Parathyroid adenoma (tissue), 2 donors: ENCODE measurements around the gene CRYBA2.

Experiments used
- H2AFZ ChIP-seq: fragments of 300-600 bp; sonication (generic); one replicate; pipeline ENCODE4 v1.7.0; 2017; ENCODE audit warnings: antibody characterized with exemption, mild to moderate bottlenecking
- H3K27ac ChIP-seq: fragments of 300-600 bp; sonication (generic); one replicate; pipeline ENCODE4 v1.7.0; 2017
- H3K27me3 ChIP-seq: fragments of 300-600 bp; sonication (generic); one replicate; pipeline ENCODE4 v1.7.0; 2017; ENCODE audit warnings: low read length; ENCODE audit not compliant: control insufficient read depth, insufficient read depth
- H3K36me3 ChIP-seq: fragments of 300-600 bp; sonication (generic); one replicate; pipeline ENCODE4 v1.7.0; 2017; ENCODE audit warnings: low read length; ENCODE audit not compliant: control insufficient read depth, insufficient read depth
- H3K4me1 ChIP-seq: fragments of 300-600 bp; sonication (generic); one replicate; pipeline ENCODE4 v1.7.0; 2017; ENCODE audit warnings: control low read depth
- H3K4me2 ChIP-seq: fragments of 300-600 bp; sonication (generic); one replicate; pipeline ENCODE4 v1.7.0; 2017; ENCODE audit warnings: low read length
- H3K4me3 ChIP-seq: fragments of 300-600 bp; sonication (generic); one replicate; pipeline ENCODE4 v1.7.0; 2017; ENCODE audit warnings: low read depth, low read length
- H3K79me2 ChIP-seq: fragments of 300-600 bp; sonication (generic); one replicate; pipeline ENCODE4 v1.7.0; 2017; ENCODE audit warnings: control low read depth
- H3K9ac ChIP-seq: fragments of 300-600 bp; sonication (generic); one replicate; pipeline ENCODE4 v1.7.0; 2017; ENCODE audit warnings: mild to moderate bottlenecking
- H3K9me3 ChIP-seq: fragments of 300-600 bp; sonication (generic); one replicate; pipeline ENCODE4 v1.7.0; 2017; ENCODE audit warnings: low read length; ENCODE audit not compliant: control insufficient read depth
- TF ChIP-seq, protein P1 (sequence below): fragments of 300-600 bp; sonication (generic); IDR thresholded peaks from one replicate; pipeline ENCODE4 v1.7.0; 2017; ENCODE audit warnings: antibody characterized with exemption, mild to moderate bottlenecking
- donor health status: primary hyperparathyroidism.

CRYBA2 gene

GRCh38 chr2:219017201-219017931, 24.1 kb upstream of the CRYBA2 start:
- Histone ChIP-seq H3K27ac (no peak overlapping the region), H3K9ac (no peak overlapping the region), H3K4me3 (no peak overlapping the region), H2AFZ (no peak overlapping the region), H3K4me2 (no peak overlapping the region), H3K36me3 (no peaks in the 10 kb centered on the region), H3K27me3 (no peaks in the 10 kb centered on the region), H3K4me1 (no peaks in the 10 kb centered on the region), H3K9me3 (no peaks in the 10 kb centered on the region), H3K79me2 (no peaks in the 10 kb centered on the region)
- TF ChIP-seq, protein P1, sequence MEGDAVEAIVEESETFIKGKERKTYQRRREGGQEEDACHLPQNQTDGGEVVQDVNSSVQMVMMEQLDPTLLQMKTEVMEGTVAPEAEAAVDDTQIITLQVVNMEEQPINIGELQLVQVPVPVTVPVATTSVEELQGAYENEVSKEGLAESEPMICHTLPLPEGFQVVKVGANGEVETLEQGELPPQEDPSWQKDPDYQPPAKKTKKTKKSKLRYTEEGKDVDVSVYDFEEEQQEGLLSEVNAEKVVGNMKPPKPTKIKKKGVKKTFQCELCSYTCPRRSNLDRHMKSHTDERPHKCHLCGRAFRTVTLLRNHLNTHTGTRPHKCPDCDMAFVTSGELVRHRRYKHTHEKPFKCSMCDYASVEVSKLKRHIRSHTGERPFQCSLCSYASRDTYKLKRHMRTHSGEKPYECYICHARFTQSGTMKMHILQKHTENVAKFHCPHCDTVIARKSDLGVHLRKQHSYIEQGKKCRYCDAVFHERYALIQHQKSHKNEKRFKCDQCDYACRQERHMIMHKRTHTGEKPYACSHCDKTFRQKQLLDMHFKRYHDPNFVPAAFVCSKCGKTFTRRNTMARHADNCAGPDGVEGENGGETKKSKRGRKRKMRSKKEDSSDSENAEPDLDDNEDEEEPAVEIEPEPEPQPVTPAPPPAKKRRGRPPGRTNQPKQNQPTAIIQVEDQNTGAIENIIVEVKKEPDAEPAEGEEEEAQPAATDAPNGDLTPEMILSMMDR = no peak

- H3K9me3 ChIP-seq = no peaks in the 10 kb centered on the region
- H3K36me3 ChIP-seq = no peaks in the 10 kb centered on the region
- no peak overlapping the region for H3K4me3 ChIP-seq
- H3K27ac ChIP-seq = no peak overlapping the region
- H3K9ac ChIP-seq = no peak overlapping the region
- no peaks in the 10 kb centered on the region for H3K27me3 ChIP-seq
- no peaks in the 10 kb centered on the region for H3K4me1 ChIP-seq
- no peaks in the 10 kb centered on the region for H3K79me2 ChIP-seq
- TF ChIP-seq, protein P1 = no peak
- no peak overlapping the region for H3K4me2 ChIP-seq
- no peak overlapping the region for H2AFZ ChIP-seq
These were observed 23.5 kb upstream of the CRYBA2 start for GRCh38 chr2:219016721-219017120.

DNA sequence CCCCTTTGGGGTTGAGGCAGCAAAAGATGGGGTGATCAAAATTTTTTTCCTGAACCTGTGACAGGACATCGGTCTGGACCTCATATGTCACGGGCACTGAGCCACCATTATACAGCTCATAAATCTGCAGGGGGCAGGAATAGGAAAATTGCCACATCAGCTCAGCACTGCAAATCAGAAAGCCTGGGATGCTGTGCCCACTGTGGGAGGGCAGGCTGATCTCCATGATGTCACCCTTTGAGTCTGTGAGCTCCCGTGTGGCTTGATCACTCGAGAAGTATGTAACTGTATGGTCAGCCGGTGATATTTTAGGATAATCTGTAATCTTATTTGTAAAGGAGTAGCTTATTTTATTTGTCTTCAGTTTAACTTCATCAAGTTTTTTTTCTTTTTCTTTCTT, 17.7 kb upstream of the CRYBA2 start:
- no peak overlapping the region for H3K9ac ChIP-seq
- H3K27ac ChIP-seq = no peak overlapping the region
- no peak overlapping the region for H2AFZ ChIP-seq
- no peak overlapping the region for H3K4me3 ChIP-seq
- no peaks in the 10 kb centered on the region for H3K27me3 ChIP-seq
- TF ChIP-seq, protein P1 = no peak
- no peaks in the 10 kb centered on the region for H3K9me3 ChIP-seq
- H3K36me3 ChIP-seq = no peaks in the 10 kb centered on the region
- no peaks in the 10 kb centered on the region for H3K79me2 ChIP-seq
- no peak overlapping the region for H3K4me2 ChIP-seq
- H3K4me1 ChIP-seq = no peaks in the 10 kb centered on the region

DNA sequence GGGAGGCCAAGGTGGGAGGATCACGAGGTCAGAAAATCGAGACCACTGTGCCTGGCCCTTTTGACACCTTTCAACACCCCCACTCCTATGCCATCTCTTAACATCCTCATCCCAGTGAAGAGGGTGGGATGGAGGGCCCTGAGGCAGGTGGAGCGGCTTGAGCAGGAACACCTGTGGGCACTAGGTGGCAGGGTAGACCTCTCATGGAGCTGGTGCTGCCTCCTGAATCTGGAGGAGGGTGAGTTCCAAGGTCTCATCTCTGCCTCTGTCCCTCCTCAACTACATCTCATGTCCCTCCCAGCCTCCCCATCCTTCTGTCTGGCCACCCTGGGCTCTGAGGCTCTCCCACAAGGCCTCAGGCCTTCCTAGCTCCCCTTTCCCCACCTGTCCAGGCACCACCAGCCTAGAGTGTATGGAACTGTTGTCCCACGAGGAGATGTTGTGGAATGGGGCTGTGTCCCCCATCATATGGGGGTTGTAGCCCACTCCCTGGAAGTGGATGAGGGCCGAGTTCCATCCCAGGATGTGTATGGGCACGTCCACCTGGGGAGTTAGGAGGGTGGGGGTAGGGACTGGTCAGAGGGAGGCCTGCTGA, 17.0 kb upstream of the CRYBA2 start:
- H3K4me1 ChIP-seq = no peaks in the 10 kb centered on the region
- H3K79me2 ChIP-seq = no peaks in the 10 kb centered on the region
- H3K4me3 ChIP-seq = no peak overlapping the region
- no peak overlapping the region for H3K4me2 ChIP-seq
- no peaks in the 10 kb centered on the region for H3K9me3 ChIP-seq
- no peaks in the 10 kb centered on the region for H3K36me3 ChIP-seq
- TF ChIP-seq, protein P1 = peak; percentile 47
- no peaks in the 10 kb centered on the region for H3K27me3 ChIP-seq
- no peak overlapping the region for H3K9ac ChIP-seq
- no peak overlapping the region for H3K27ac ChIP-seq
- no peak overlapping the region for H2AFZ ChIP-seq

GRCh38 chr2:219009294-219009693, 16.1 kb upstream of the CRYBA2 start:
- H3K27me3 ChIP-seq = no peaks in the 10 kb centered on the region
- no peak overlapping the region for H3K9ac ChIP-seq
- H3K79me2 ChIP-seq = no peaks in the 10 kb centered on the region
- H3K9me3 ChIP-seq = no peaks in the 10 kb centered on the region
- H3K27ac ChIP-seq = no peak overlapping the region
- H3K4me3 ChIP-seq = no peak overlapping the region
- no peaks in the 10 kb centered on the region for H3K36me3 ChIP-seq
- TF ChIP-seq, protein P1 = no peak
- no peaks in the 10 kb centered on the region for H3K4me1 ChIP-seq
- no peak overlapping the region for H3K4me2 ChIP-seq
- no peak overlapping the region for H2AFZ ChIP-seq
